Measurements from ENCODE around the gene TBC1D23. TPM values are rescaled to one million over a fixed set of nuclear protein-coding genes. Genes with fewer than 3 reads are reported as not detected.
"Not testable (repeated sequence)": the region's sequence is repeated elsewhere in the genome, so short reads cannot be mapped to it uniquely, and the experiment has no call there.

The TBC1D23 gene
- polyA plus RNA-seq, 1 donor (not counting 4 experiments of a cell fraction or from before 2014, with no cell fraction given) = 42.4 TPM

DNA sequence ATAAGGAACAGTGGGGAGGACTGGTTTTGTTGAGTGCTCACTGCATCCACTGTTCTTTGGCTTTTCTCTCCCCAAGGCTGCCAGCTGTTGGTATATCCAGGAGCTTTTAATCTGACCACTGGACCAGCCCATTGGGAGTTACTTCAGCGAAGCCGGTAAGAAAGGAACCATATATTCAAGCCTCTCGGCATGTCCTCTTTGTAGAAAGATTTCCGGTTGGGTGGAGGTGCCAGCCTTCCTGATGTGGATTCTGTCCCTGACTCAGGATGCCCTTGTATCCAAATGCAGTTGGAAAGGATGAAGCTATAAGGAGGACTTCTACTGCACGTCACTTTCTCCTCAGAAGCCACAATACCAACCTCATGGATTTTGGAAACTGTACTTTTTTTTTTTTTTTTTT lies 87.9 kb downstream of the TBC1D23 start:
- Histone ChIP-seq H3K4me3 (ENCODE audit: control insufficient read depth in 2 of 3, extremely low read depth in 1 of 3, insufficient read depth in 2 of 3, low read depth in 1 of 3, low read length in 3 of 3) (no peak overlapping the region), H3K36me3 (ENCODE audit: control insufficient read depth in 2 of 2, extremely low read depth in 1 of 2, insufficient read depth in 2 of 2, low read length in 2 of 2) (peaks cover 26 to 42% of the 10 kb centered on the region in 2 experiments)

GRCh38 chr3:100351770-100352169 lies 91.0 kb downstream of the TBC1D23 start:
- FAIRE-seq; DNase-seq (ENCODE audit: low read depth, low spot score); H3K9me3 ChIP-seq (ENCODE audit: control insufficient read depth, low read depth, low read length); H2AFZ ChIP-seq (ENCODE audit: control insufficient read depth, low read length); H3K9me1 ChIP-seq (ENCODE audit: control insufficient read depth, extremely low read depth, insufficient read depth, low read length); H3K4me1 ChIP-seq (ENCODE audit: control insufficient read depth, extremely low read depth, insufficient read depth, low read length); H3K4me3 ChIP-seq (ENCODE audit: control insufficient read depth in 2 of 3, extremely low read depth in 1 of 3, insufficient read depth in 2 of 3, low read depth in 1 of 3, low read length in 3 of 3); H3K9ac ChIP-seq (ENCODE audit: control insufficient read depth, extremely low read depth, insufficient read depth, low read length); dilution Hi-C loops (cut with MboI; ENCODE audit: extremely low pct_ligation_motif_present, low sequenced_read_pairs); H3K27me3 ChIP-seq (ENCODE audit: control insufficient read depth, extremely low read depth, insufficient read depth, low read length); H3K79me2 ChIP-seq (ENCODE audit: control insufficient read depth, insufficient read depth, low read length); H3K27ac ChIP-seq (ENCODE audit: control insufficient read depth, insufficient read depth, low read length); H4K20me1 ChIP-seq (ENCODE audit: control insufficient read depth, extremely low read depth, insufficient read depth, low read length); H3K4me2 ChIP-seq (ENCODE audit: control insufficient read depth, extremely low read depth, insufficient read depth, low read depth, low read length): not testable (repeated sequence)
- H3K36me3 ChIP-seq (ENCODE audit: control insufficient read depth in 2 of 2, extremely low read depth in 1 of 2, insufficient read depth in 2 of 2, low read length in 2 of 2) = peaks cover 25 to 40% of the 10 kb centered on the region in 2 experiments

More for the DNA sequence above, 87.9 kb downstream of the TBC1D23 start:
- TF ChIP-seq CTCF (optimal IDR thresholded peaks at IDR 0.05 in 1 of 3, IDR thresholded peaks at IDR 0.05 in 1 of 3, conservative IDR thresholded peaks at IDR 0.05 in 1 of 3; ENCODE audit: extremely low read depth in 1 of 3, insufficient read depth in 2 of 3, low read length in 3 of 3) = no peak
- no peak for TF ChIP-seq EZH2 (IDR thresholded peaks at IDR 0.05; ENCODE audit: low read length)
- no peak overlapping the region for H2AFZ ChIP-seq (ENCODE audit: control insufficient read depth, low read length)
- no peaks in the 10 kb centered on the region for H3K9me1 ChIP-seq (ENCODE audit: control insufficient read depth, extremely low read depth, insufficient read depth, low read length)
- H3K27ac ChIP-seq (ENCODE audit: control insufficient read depth, insufficient read depth, low read length) = no peak overlapping the region
- H3K9me3 ChIP-seq (ENCODE audit: control insufficient read depth, low read depth, low read length) = peaks cover 2% of the 10 kb centered on the region
- no peak for FAIRE-seq
- H3K27me3 ChIP-seq (ENCODE audit: control insufficient read depth, extremely low read depth, insufficient read depth, low read length) = no peaks in the 10 kb centered on the region
- DNase-seq (ENCODE audit: low read depth, low spot score) = no peak
- H3K9ac ChIP-seq (ENCODE audit: control insufficient read depth, extremely low read depth, insufficient read depth, low read length) = no peak overlapping the region
- H4K20me1 ChIP-seq (ENCODE audit: control insufficient read depth, extremely low read depth, insufficient read depth, low read length) = no peaks in the 10 kb centered on the region
- dilution Hi-C loops (cut with MboI; ENCODE audit: extremely low pct_ligation_motif_present, low sequenced_read_pairs) = no loop called here
- H3K79me2 ChIP-seq (ENCODE audit: control insufficient read depth, insufficient read depth, low read length) = no peaks in the 10 kb centered on the region
- no peaks in the 10 kb centered on the region for H3K4me1 ChIP-seq (ENCODE audit: control insufficient read depth, extremely low read depth, insufficient read depth, low read length)
- H3K4me2 ChIP-seq (ENCODE audit: control insufficient read depth, extremely low read depth, insufficient read depth, low read depth, low read length) = no peak overlapping the region

Data from keratinocyte (primary cell).